ENCODE measurements around the gene OR6P1. TPM values are rescaled to one million over a fixed set of nuclear protein-coding genes. Genes with fewer than 3 reads are reported as not detected.

Gene OR6P1
- total and polyA plus RNA-seq, 2 donors (not counting 1 experiment from before 2014, with no cell fraction given), result not detected

- H3K4me3 ChIP-seq (replicated peaks in 1 of 4; ENCODE audit: control extremely low read depth in 1 of 4, insufficient read depth in 1 of 4, low read depth in 3 of 4, low read length in 4 of 4), result no peak overlapping the region
- no peak for TF ChIP-seq CTCF (conservative IDR thresholded peaks at IDR 0.05 in 1 of 2, IDR thresholded peaks at IDR 0.05 in 1 of 2; ENCODE audit: low read depth in 1 of 2, low read length in 2 of 2)
- H3K79me2 ChIP-seq (ENCODE audit: control insufficient read depth, insufficient read depth, low read length), result no peaks in the 10 kb centered on the region
- H3K9me3 ChIP-seq (ENCODE audit: control insufficient read depth, insufficient read depth, low read depth, low read length), result no peaks in the 10 kb centered on the region
- H4K20me1 ChIP-seq (ENCODE audit: control insufficient read depth, extremely low read depth, insufficient read depth, low read length), result no peaks in the 10 kb centered on the region
- H3K27ac ChIP-seq (ENCODE audit: insufficient read depth, low read length), result no peak overlapping the region
- no peaks in the 10 kb centered on the region for H3K27me3 ChIP-seq (ENCODE audit: control insufficient read depth, insufficient read depth, low read length)
- no peak overlapping the region for H2AFZ ChIP-seq (ENCODE audit: low read length)
- H3K36me3 ChIP-seq (ENCODE audit: control insufficient read depth, insufficient read depth, low read length), result no peaks in the 10 kb centered on the region
- H3K4me1 ChIP-seq (ENCODE audit: control insufficient read depth, extremely low read depth, insufficient read depth, low read length), result no peaks in the 10 kb centered on the region
- H3K9ac ChIP-seq (ENCODE audit: insufficient read depth, low read length), result no peak overlapping the region
- no peak overlapping the region for H3K4me2 ChIP-seq (ENCODE audit: extremely low read depth, insufficient read depth, low read length)
- no peak for DNase-seq (ENCODE audit: low read depth in 2 of 2)
These were observed 7.2 kb upstream of the OR6P1 start for GRCh38 chr1:158577561-158577960.

- H3K27ac ChIP-seq (ENCODE audit: insufficient read depth, low read length), result no peak overlapping the region
- H3K9me3 ChIP-seq (ENCODE audit: control insufficient read depth, insufficient read depth, low read depth, low read length), result no peaks in the 10 kb centered on the region
- H2AFZ ChIP-seq (ENCODE audit: low read length), result no peak overlapping the region
- no peak overlapping the region for H3K9ac ChIP-seq (ENCODE audit: insufficient read depth, low read length)
- no peak for DNase-seq (ENCODE audit: low read depth in 2 of 2)
- no peak overlapping the region for H3K4me3 ChIP-seq (replicated peaks in 1 of 4; ENCODE audit: control extremely low read depth in 1 of 4, insufficient read depth in 1 of 4, low read depth in 3 of 4, low read length in 4 of 4)
- H3K27me3 ChIP-seq (ENCODE audit: control insufficient read depth, insufficient read depth, low read length), result no peaks in the 10 kb centered on the region
- no peaks in the 10 kb centered on the region for H3K36me3 ChIP-seq (ENCODE audit: control insufficient read depth, insufficient read depth, low read length)
- no peaks in the 10 kb centered on the region for H4K20me1 ChIP-seq (ENCODE audit: control insufficient read depth, extremely low read depth, insufficient read depth, low read length)
- TF ChIP-seq EZH2 (IDR thresholded peaks at IDR 0.05; ENCODE audit: low read length, missing control alignments), result no peak
- no peak for TF ChIP-seq CTCF (conservative IDR thresholded peaks at IDR 0.05 in 1 of 2, IDR thresholded peaks at IDR 0.05 in 1 of 2; ENCODE audit: low read depth in 1 of 2, low read length in 2 of 2)
- H3K4me1 ChIP-seq (ENCODE audit: control insufficient read depth, extremely low read depth, insufficient read depth, low read length), result no peaks in the 10 kb centered on the region
- no peak overlapping the region for H3K4me2 ChIP-seq (ENCODE audit: extremely low read depth, insufficient read depth, low read length)
- no peaks in the 10 kb centered on the region for H3K79me2 ChIP-seq (ENCODE audit: control insufficient read depth, insufficient read depth, low read length)
These were observed 1.8 kb upstream of the OR6P1 start for GRCh38 chr1:158572226-158572625.

GRCh38 chr1:158564608-158565007 lies 5.8 kb downstream of the OR6P1 start:
- Histone ChIP-seq H3K27me3 (ENCODE audit: control insufficient read depth, insufficient read depth, low read length) (no peaks in the 10 kb centered on the region), H3K27ac (ENCODE audit: insufficient read depth, low read length) (no peak overlapping the region), H4K20me1 (ENCODE audit: control insufficient read depth, extremely low read depth, insufficient read depth, low read length) (no peaks in the 10 kb centered on the region), H3K4me1 (ENCODE audit: control insufficient read depth, extremely low read depth, insufficient read depth, low read length) (no peaks in the 10 kb centered on the region), H3K79me2 (ENCODE audit: control insufficient read depth, insufficient read depth, low read length) (no peaks in the 10 kb centered on the region), H3K9ac (ENCODE audit: insufficient read depth, low read length) (no peak overlapping the region), H3K36me3 (ENCODE audit: control insufficient read depth, insufficient read depth, low read length) (no peaks in the 10 kb centered on the region), H3K4me3 (replicated peaks in 1 of 4; ENCODE audit: control extremely low read depth in 1 of 4, insufficient read depth in 1 of 4, low read depth in 3 of 4, low read length in 4 of 4) (no peak overlapping the region), H2AFZ (ENCODE audit: low read length) (no peak overlapping the region), H3K4me2 (ENCODE audit: extremely low read depth, insufficient read depth, low read length) (no peak overlapping the region), H3K9me3 (ENCODE audit: control insufficient read depth, insufficient read depth, low read depth, low read length) (no peaks in the 10 kb centered on the region)
- TF ChIP-seq EZH2 (IDR thresholded peaks at IDR 0.05; ENCODE audit: low read length, missing control alignments), result no peak
- no peak for TF ChIP-seq CTCF (conservative IDR thresholded peaks at IDR 0.05 in 1 of 2, IDR thresholded peaks at IDR 0.05 in 1 of 2; ENCODE audit: low read depth in 1 of 2, low read length in 2 of 2)
- no peak for DNase-seq (ENCODE audit: low read depth in 2 of 2)
